Loucy (cell line): ENCODE results near the gene RSRC1.

Experiments
- EZH2phosphoT487 ChIP-seq: fragments of 200-600 bp; IDR thresholded peaks from 2 replicates; pipeline ENCODE4 v1.6.1; 2018; ENCODE audit warnings: antibody characterized with exemption, mild to moderate bottlenecking, moderate library complexity, borderline replicate concordance
- TF ChIP-seq, protein P1 (sequence below): fragments of 200-600 bp; sonication (generic); conservative IDR thresholded peaks from 2 replicates; pipeline ENCODE4 v1.5.1; 2014; ENCODE audit warnings: mild to moderate bottlenecking, antibody characterized with exemption, low read length

DNA sequence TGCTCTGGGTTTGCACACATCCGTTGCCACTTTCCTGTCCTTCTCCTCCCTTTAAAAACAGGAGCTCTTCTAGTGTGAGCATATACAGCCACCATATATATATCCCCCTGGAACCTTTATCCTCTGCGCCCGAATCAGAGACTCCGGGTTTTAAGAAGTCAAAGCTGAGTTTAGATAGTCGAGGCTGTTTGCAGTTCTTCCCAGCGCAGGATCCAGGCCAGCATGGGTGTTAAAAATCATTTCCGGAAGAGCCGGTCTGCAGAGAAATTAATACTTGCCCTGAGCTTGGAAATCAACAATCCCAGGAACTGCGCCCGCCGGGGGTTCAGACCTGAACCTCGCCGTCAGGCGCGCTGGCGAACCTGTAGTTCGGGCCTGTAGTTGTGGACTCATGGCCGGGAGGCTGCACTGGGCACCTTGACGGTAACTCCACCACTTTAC, 6.0 kb upstream of the RSRC1 start:
- TF ChIP-seq, protein P1, sequence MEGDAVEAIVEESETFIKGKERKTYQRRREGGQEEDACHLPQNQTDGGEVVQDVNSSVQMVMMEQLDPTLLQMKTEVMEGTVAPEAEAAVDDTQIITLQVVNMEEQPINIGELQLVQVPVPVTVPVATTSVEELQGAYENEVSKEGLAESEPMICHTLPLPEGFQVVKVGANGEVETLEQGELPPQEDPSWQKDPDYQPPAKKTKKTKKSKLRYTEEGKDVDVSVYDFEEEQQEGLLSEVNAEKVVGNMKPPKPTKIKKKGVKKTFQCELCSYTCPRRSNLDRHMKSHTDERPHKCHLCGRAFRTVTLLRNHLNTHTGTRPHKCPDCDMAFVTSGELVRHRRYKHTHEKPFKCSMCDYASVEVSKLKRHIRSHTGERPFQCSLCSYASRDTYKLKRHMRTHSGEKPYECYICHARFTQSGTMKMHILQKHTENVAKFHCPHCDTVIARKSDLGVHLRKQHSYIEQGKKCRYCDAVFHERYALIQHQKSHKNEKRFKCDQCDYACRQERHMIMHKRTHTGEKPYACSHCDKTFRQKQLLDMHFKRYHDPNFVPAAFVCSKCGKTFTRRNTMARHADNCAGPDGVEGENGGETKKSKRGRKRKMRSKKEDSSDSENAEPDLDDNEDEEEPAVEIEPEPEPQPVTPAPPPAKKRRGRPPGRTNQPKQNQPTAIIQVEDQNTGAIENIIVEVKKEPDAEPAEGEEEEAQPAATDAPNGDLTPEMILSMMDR, result no peak
- TF ChIP-seq EZH2phosphoT487, result no peak
